Activated CD4-positive, alpha-beta T cell treated with anti-CD3 and anti-CD28 coated beads for 48 hours (primary cell): ENCODE data around the gene PSME2.
"Not testable (repeated sequence)": the region's sequence is repeated elsewhere in the genome, so short reads cannot be mapped to it uniquely, and the experiment has no call there.

ENCODE experiments used
- DNase-seq: peaks from one replicate; pipeline ENCODE4 v3.0.0-alpha.2; 2020

The PSME2 gene

DNA sequence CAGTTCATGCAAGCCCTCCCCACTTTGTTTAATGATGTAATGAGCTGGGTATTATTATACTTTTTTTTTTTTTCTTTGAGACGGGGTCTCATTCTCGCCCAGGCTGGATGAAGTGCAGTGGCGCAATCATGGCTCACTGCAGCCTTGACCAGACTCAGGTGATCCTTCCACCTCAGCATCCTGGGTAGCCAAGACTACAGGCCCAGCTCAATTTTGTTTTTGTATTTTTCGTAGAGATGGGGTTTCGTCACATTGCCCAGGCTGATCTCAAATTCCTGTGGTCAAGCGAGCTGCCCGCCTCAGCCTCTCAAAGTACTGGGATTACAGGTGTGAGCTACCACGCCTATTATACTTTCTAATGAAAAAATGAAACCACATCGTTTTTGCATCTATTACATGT, 36.4 kb downstream of the PSME2 start:
- DNase-seq: no peak

DNA sequence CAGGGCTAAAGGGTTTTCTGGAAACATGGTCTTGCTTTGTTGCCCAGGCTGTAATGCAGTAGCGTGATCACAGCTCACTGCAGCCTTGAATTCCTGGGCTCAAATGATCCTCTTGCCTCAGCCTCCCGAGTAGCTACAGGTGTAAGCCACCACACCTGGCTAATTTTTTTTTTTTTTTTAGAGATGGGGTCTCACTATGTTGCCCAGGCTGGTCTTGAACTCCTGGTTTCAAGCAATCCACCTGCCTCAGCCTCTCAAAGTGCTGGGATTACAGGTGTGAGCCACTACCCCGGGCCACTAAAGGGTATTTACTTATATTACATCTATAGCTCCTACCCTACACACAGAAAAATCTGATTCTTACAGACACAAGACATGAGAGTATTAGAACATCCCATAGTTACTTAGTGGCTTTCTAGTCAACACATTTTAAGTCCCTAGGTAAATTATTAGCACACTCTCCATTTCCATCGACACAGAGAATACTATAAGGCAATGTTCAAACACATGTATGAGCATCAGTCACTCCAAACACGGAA, 38.0 kb downstream of the PSME2 start:
- DNase-seq: no peak

DNA sequence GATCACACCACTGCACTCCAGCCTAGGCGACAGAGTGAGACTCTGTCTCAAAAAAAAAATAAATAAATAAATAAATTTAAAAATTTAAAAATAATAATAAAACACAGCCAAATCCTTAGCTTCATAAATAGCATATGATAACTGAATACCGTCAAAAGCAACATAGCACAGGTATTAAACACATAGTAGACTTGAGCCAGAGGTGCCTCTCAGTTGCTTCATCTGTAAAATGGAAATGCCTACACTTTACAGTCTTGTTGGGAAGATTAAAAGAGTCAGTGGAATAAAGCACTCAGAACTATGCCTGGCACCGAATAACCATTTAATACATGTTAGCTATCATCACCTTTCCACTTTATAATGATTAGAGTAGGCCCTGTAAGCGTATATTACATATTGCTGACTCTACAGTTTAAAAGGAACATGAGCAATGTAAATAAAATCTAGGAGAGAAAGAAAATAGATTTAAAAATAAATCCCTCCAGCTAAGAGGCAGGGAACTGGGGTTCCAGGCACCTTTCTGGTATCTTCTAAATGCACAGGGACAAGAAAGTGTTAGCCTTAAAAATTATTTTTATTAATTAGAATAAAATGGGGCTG, 39.6 kb downstream of the PSME2 start:
- no peak for DNase-seq

DNA sequence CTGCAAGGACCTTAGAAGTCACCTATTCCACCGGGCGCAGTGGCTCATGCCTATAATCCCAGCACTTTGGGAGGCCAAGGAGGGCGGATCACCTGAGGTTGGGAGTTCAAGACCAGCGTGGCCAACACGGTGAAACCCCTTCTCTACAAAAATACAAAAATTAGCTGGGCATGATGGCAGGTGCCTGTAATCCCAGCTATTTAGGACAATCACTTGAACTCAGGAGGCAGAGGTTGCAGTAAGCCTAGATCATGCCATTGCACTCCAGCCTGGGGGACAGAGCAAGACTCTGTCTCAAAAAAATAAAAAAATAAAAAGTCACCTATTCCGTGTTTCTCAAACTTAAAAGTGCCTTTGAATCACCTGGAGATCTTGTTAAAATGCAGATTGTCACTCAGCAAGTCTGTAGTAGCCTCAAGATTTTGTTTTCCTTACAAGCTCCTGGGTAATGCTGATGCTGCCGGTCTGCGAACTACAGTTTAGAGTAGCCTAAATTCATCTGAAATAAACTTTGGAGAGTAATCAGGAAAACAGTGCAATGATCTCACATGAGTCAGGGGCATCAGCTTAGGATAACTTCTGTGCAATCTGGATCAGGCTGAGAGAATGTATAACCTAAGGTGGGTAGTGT, 40.7 kb downstream of the PSME2 start:
- DNase-seq: not testable (repeated sequence)

GRCh38 chr14:24103451-24103850, 43.0 kb downstream of the PSME2 start:
- no peak for DNase-seq

DNA sequence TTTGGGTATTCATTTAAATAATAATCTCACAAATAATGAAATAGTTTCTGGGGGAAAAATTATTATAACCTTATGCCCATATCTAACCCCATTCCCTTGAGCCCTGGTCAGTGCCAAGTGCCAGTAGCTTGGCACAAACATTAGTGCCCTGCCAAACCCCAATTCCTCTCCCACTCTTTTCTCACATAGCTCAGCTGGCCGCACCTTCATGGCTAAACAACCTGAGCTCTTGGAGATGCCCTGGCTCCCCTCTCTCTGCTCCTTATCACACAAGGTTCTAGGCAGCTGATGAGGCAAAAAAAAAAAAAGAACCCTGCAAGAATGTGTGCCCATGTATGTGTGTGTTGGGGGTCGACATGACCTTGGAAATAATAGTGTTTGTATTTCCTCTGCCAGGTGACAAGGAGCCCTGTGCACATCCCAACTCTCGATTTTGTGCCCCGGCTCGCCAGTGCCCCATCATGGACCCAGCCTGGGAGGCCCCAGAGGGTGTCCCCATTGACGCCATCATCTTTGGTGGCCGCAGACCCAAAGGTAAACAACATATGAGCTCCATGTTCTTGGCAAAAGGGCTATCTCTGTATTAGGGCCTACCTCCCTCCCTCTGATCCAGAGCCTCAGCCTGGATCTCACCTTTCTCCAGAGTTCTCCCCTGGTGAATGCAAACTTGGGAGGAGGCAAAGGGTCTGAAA, 43.9 kb downstream of the PSME2 start:
- DNase-seq: no peak

GRCh38 chr14:24100982-24101494, 45.4 kb downstream of the PSME2 start:
- DNase-seq: no peak

DNA sequence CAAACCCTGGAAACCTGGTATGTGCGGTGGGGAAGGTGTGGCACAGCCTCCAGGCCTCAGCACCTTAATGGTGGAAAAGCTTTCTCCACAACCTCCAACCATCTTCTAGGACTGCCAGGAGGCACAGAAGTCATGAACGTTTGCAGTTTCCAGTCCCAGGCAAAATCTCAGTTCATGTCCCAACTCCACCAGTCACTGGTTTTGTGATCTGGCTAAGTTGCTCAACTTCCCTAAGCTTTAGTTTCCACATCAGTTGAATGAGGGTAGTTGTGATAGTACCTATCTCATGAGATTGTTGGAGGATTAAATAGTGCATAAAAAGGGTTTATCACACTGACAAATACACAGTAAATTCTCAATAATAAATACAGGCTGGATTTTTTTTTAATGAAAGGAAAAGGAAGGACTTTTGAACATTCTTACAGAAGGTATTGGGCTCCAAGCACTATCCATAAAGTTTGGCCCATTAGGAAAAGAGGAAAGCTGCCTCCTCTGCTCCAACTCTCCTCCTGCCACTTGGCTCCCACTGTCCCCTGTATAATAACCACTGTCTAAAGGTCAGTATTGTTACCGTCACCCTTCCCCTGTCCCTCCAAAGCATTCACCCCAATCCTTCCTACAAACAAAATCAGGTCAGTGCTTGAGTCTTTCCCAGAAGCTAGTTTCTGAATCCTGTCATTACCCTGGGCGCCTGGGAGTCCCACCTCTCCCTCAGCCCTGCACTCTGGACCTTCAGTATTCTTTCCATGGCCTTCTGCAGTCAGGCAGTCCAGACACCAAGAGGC, 46.0 kb downstream of the PSME2 start:
- DNase-seq: no peak

DNA sequence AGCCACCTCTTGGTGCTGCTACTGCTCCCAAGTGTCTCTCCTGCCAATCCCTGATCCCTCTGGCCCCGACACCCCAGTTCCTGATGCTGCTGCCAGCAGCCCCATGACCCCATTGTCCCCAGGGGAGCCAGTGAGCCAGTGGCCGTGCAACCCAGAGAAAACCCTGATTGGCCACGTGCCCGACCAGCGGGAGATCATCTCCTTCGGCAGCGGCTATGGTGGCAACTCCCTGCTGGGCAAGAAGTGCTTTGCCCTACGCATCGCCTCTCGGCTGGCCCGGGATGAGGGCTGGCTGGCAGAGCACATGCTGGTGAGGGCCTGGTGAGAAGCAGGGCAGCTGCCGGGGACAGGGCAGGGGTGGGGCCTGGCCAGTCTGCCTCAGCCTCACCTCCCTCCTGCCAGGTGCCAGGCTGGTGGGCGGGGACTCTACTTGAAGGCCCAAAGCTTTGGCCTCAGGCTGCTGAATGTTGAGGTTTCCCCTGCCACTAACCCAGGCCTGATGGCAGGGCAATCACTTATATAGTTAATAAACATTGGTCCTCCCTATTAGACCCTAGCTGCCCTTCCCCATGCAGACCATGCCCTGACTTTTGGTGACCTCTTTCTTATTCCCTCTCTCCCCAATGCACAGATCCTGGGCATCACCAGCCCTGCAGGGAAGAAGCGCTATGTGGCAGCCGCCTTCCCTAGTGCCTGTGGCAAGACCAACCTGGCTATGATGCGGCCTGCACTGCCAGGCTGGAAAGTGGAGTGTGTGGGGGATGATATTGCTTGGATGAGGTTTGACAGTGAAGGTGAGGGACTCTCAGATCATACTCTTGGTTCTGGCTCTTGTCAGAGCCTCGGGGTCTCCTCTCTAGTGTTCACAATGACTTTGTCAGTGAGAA, 47.2 kb downstream of the PSME2 start:
- no peak for DNase-seq

- no peak for DNase-seq
Observed at GRCh38 chr14:24098229-24098926, 48.0 kb downstream of the PSME2 start.

DNA sequence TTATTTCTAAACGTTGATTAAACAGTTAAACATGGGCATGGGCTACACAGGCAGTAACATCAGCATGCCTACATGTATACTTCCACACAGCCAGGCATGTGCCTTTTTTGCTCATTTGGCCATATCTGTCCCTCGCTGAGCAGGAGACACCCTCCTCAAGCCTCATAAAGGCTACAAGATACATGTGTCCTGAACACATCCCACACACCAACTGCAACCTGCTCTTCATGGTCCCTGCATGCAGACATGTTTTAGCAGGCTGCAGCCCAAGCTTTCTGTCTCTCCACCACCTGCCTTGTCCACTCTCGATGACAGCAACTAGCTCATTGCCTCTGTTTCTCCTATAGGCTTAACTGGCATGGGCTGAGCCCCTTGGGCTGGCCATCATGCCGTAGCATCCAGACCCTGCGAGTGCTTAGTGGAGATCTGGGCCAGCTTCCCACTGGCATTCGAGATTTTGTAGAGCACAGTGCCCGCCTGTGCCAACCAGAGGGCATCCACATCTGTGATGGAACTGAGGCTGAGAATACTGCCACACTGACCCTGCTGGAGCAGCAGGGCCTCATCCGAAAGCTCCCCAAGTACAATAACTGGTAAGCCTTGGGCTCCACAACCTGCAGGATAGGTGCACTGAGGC, 49.7 kb downstream of the PSME2 start:
- DNase-seq: no peak

DNA sequence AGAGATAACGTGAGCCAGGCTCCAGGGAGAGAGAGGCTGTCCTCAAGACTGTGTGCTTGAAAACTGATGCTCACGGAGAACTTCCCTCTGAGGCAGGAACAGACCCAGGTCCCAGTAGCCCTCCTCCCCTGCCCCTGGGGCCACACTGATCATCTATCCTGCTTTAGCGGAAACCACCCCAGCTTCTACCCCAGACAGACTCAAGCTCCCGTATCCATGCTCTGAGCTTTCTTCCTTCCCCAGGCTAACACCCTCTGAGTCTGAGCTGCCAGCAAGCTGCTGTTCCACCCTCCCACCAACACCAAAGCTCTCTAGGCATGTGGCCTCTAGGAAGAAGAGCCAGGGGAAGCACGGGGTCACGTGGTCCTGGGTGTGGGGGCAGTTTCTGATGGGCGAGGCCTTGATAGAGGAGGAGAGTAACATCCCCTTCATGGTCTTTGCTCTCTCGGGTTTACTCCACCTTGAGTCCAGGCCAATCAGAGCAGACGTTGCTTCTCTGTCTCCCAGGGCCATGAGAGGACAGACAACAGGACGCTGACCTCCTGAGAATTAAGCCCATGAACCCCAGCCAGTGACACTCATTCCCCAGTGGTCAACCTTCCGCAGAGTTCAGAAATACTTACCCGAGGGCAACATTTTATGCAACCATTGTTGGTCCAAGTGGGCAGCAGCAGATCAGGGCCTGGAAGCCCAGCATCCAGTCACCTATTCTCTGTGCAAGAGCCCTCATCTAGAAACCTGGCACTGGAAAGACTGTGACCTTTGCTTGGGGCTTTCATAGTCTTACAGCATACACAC, 50.9 kb downstream of the PSME2 start:
- DNase-seq: peak; percentile 79

- peak; percentile 18 for DNase-seq
Observed at GRCh38 chr14:24094841-24095270, 51.6 kb downstream of the PSME2 start.

- DNase-seq: peak; percentile 92
Observed at GRCh38 chr14:24093901-24094840, 52.2 kb downstream of the PSME2 start, which contains the start of gene PCK2. TSS of gene PCK2 (plus strand) at chr14:24094311. CDS start at chr14:24094406, 95 bp downstream.
